Type B pancreatic cell (in vitro differentiated cells): Measurements from ENCODE around the gene CCL8. TPM values are rescaled to one million over a fixed set of nuclear protein-coding genes. Genes with fewer than 3 reads are reported as not detected.

ENCODE experiments used
- DNase-seq: peaks from one replicate; pipeline ENCODE4 v3.0.0; 2021; ENCODE audit warnings: mixed read lengths; ENCODE audit not compliant: unreplicated experiment; ENCODE audit errors: extremely low spot score
- H3K27ac Mint-ChIP-seq: 2 replicates; pipeline ENCODE4 v1.8.0; 2021; ENCODE audit warnings: mild to moderate bottlenecking, mixed read lengths
- H3K27me3 Mint-ChIP-seq: 2 replicates; pipeline ENCODE4 v1.8.0; 2021; ENCODE audit warnings: mixed read lengths
- H3K36me3 Mint-ChIP-seq: 2 replicates; pipeline ENCODE4 v1.8.0; 2021; ENCODE audit warnings: mixed read lengths
- H3K4me1 Mint-ChIP-seq: one replicate; pipeline ENCODE4 v1.8.0; 2021; ENCODE audit warnings: mixed read lengths; ENCODE audit not compliant: unreplicated experiment
- H3K4me3 Mint-ChIP-seq: 2 replicates; pipeline ENCODE4 v1.8.0; 2021; ENCODE audit warnings: mild to moderate bottlenecking, mixed read lengths
- H3K9me3 Mint-ChIP-seq: 2 replicates; pipeline ENCODE4 v1.8.0; 2021; ENCODE audit warnings: mixed read lengths
- total RNA-seq: library from RNA; stranded (reverse); gene quantifications from 2 replicates; pipeline ENCODE4 v1.2.1, GENCODE V29; 2021; ENCODE audit warnings: low replicate concordance
- TF ChIP-seq, protein P1 (sequence below): fragments of 200-600 bp; sonication (generic); conservative IDR thresholded peaks from 2 replicates; pipeline ENCODE4 v1.5.0; 2021; ENCODE audit warnings: antibody characterized with exemption, mild to moderate bottlenecking

Gene CCL8
- total RNA-seq, 1 donor from 2014 or later: not detected

DNA sequence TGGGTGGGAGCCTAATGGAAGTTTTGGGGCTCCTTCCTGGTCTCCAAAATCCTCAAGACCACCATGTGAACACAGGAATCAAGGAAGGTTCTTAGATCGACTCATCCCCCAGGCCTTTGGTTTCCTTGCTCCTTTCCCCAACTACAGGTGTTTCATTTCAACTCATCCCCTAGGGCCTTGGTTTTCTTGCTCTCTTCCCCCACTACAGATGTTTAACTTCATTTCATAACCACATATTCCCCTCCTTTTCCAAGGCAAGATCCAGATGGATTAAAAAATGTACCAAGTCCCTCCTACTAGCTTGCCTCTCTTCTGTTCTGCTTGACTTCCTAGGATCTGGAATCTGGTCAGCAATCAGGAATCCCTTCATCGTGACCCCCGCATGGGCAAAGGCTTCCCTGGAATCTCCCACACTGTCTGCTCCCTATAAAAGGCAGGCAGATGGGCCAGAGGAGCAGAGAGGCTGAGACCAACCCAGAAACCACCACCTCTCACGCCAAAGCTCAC, 33.9 kb upstream of the CCL8 start, which contains the start of gene CCL11:
TSS of gene CCL11 (plus strand) at position 457 of the 507 bp plus-strand sequence. CDS start 67 bp downstream, outside the sequence.
- Mint-ChIP-seq H3K27ac (no peak within 1 kb of the TSS), H3K27me3 (peaks cover 61% of the 10 kb centered on the region), H3K36me3 (no peaks in the 10 kb centered on the region), H3K9me3 (peaks cover 5% of the 10 kb centered on the region), H3K4me3 (no peak within 1 kb of the TSS), H3K4me1 (no peaks in the 10 kb centered on the region)
- TF ChIP-seq, protein P1, sequence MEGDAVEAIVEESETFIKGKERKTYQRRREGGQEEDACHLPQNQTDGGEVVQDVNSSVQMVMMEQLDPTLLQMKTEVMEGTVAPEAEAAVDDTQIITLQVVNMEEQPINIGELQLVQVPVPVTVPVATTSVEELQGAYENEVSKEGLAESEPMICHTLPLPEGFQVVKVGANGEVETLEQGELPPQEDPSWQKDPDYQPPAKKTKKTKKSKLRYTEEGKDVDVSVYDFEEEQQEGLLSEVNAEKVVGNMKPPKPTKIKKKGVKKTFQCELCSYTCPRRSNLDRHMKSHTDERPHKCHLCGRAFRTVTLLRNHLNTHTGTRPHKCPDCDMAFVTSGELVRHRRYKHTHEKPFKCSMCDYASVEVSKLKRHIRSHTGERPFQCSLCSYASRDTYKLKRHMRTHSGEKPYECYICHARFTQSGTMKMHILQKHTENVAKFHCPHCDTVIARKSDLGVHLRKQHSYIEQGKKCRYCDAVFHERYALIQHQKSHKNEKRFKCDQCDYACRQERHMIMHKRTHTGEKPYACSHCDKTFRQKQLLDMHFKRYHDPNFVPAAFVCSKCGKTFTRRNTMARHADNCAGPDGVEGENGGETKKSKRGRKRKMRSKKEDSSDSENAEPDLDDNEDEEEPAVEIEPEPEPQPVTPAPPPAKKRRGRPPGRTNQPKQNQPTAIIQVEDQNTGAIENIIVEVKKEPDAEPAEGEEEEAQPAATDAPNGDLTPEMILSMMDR: no peak
- DNase-seq: no peak

DNA sequence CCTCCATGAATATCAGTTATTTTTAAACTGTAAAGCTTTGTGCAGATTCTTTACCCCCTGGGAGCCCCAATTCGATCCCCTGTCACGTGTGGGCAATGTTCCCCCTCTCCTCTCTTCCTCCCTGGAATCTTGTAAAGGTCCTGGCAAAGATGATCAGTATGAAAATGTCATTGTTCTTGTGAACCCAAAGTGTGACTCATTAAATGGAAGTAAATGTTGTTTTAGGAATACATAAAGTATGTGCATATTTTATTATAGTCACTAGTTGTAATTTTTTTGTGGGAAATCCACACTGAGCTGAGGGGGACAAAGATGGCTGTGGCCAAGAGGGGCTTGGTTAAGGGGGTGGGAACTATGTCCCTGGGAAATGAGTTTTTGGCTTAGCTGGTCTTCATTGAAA, 31.4 kb upstream of the CCL8 start:
- Mint-ChIP-seq H3K27me3 (peaks cover 45% of the 10 kb centered on the region), H3K27ac (no peak overlapping the region), H3K4me1 (no peaks in the 10 kb centered on the region), H3K9me3 (no peaks in the 10 kb centered on the region), H3K4me3 (no peak overlapping the region), H3K36me3 (no peaks in the 10 kb centered on the region)
- TF ChIP-seq, protein P1: no peak
- no peak for DNase-seq

DNA sequence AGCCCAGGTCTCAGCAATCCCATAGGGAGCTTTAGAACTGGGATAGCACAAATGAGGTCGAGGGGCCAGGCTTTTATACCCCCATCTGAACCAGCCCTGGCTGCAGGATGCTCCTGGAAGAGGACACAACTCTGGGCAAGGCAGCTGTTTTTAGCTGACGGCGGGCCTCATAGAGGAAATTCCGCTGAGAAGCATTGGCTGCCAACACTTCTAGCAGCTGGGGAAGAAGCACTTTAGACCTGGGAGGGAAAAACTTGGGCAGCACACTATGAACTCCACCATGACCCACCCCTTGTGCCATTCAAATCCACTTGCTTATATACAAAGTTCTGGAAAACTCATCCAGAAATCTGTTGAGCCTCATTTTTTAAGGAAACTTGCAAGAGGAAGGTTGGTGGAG, 28.6 kb upstream of the CCL8 start:
- Mint-ChIP-seq H3K9me3 (no peaks in the 10 kb centered on the region), H3K27me3 (peaks cover 33% of the 10 kb centered on the region), H3K27ac (no peak overlapping the region), H3K4me1 (no peaks in the 10 kb centered on the region), H3K36me3 (no peaks in the 10 kb centered on the region), H3K4me3 (no peak overlapping the region)
- TF ChIP-seq, protein P1: no peak
- no peak for DNase-seq

DNA sequence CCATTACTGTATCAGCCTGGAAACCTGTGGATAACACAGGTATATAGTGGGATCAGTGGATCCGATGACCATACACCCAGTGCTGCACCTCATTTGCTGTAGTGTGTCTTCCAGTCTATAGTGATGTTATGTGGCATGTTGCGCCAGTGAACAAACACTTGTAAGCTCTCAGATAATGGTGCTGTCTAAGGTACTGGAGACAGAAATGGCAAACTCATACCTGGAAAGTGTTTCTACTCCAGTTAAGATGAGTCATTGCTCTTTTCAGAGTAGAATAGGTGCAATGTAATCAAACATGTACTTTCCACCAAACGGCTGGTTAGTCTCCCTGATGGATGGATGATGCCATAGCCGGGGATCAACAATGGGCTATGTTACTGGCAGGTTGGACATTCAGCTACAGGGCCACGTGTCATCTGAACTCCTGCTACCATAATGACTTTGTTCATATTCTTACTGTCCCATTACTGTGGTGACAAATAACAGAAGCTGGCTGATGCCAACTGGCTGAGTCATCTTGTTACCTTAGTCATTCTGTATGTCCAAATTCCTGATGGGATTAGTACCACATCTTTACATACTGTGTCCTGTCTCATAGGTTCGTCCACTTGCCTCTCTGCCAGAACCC, 27.4 kb upstream of the CCL8 start:
- H3K36me3 Mint-ChIP-seq: no peaks in the 10 kb centered on the region
- no peak overlapping the region for H3K27ac Mint-ChIP-seq
- H3K27me3 Mint-ChIP-seq: peaks cover 25% of the 10 kb centered on the region
- no peak for DNase-seq
- TF ChIP-seq, protein P1: no peak
- H3K4me1 Mint-ChIP-seq: no peaks in the 10 kb centered on the region
- no peak overlapping the region for H3K4me3 Mint-ChIP-seq
- no peaks in the 10 kb centered on the region for H3K9me3 Mint-ChIP-seq

DNA sequence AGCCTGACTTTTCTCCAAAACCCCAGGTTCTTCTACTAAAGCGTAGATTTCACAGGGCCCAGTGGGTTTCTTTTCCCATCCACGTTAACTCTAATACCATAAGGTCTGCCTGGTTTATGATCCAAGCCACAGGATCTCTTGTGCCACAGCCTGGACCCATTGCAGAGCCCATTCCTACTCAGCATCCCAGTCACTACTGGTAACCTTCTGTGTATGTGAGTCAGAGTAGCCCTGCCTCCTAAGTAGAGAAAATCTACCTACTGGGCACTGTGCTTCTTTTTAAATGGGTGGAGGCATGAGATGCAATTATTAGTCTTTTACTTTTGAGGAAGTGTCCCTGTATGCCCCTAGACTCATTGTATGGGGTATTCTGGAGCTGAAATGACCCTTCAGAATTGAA, 20.2 kb upstream of the CCL8 start:
- TF ChIP-seq, protein P1: no peak
- no peaks in the 10 kb centered on the region for H3K4me1 Mint-ChIP-seq

More for the DNA sequence above, 20.2 kb upstream of the CCL8 start:
- no peak overlapping the region for H3K4me3 Mint-ChIP-seq
- H3K36me3 Mint-ChIP-seq: no peaks in the 10 kb centered on the region
- H3K9me3 Mint-ChIP-seq: no peaks in the 10 kb centered on the region
- H3K27me3 Mint-ChIP-seq: no peaks in the 10 kb centered on the region
- no peak overlapping the region for H3K27ac Mint-ChIP-seq
- no peak for DNase-seq
